ENCODE measurements around the gene GSTM2.

GSTM2 gene

DNA sequence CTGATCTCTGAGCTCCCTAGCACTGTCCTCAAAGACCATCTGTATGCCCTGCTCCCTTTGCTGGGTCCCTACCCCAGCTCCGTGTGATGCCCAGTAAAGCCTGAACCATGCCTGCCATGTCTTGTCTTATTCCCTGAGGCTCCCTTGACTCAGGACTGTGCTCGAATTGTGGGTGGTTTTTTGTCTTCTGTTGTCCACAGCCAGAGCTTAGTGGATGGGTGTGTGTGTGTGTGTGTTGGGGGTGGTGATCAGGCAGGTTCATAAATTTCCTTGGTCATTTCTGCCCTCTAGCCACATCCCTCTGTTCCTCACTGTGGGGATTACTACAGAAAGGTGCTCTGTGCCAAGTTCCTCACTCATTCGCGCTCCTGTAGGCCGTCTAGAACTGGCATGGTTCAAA, 49.9 kb downstream of the GSTM2 start:
- peaks cover 13% of the 10 kb centered on the region for H3K27me3 Mint-ChIP-seq (ENCODE audit: low read depth)
- peaks cover 25% of the 10 kb centered on the region for H3K4me1 Mint-ChIP-seq
- no peaks in the 10 kb centered on the region for H3K36me3 Mint-ChIP-seq (ENCODE audit: low read depth)
- H3K27ac Mint-ChIP-seq = peak overlapping the region in 1 of 3 experiments; percentile 18
- TF ChIP-seq, protein P1, sequence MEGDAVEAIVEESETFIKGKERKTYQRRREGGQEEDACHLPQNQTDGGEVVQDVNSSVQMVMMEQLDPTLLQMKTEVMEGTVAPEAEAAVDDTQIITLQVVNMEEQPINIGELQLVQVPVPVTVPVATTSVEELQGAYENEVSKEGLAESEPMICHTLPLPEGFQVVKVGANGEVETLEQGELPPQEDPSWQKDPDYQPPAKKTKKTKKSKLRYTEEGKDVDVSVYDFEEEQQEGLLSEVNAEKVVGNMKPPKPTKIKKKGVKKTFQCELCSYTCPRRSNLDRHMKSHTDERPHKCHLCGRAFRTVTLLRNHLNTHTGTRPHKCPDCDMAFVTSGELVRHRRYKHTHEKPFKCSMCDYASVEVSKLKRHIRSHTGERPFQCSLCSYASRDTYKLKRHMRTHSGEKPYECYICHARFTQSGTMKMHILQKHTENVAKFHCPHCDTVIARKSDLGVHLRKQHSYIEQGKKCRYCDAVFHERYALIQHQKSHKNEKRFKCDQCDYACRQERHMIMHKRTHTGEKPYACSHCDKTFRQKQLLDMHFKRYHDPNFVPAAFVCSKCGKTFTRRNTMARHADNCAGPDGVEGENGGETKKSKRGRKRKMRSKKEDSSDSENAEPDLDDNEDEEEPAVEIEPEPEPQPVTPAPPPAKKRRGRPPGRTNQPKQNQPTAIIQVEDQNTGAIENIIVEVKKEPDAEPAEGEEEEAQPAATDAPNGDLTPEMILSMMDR (IDR thresholded peaks at IDR 0.05; ENCODE audit: unreplicated experiment in 3 of 3) = no peak
- H3K9me3 Mint-ChIP-seq = peaks cover 4% of the 10 kb centered on the region
- H3K4me3 Mint-ChIP-seq = no peak overlapping the region

GRCh38 chr1:109718495-109718894, 50.6 kb downstream of the GSTM2 start:
- Mint-ChIP-seq H3K27me3 (ENCODE audit: low read depth) (peaks cover 13% of the 10 kb centered on the region), H3K4me1 (peaks cover 25% of the 10 kb centered on the region), H3K9me3 (peaks cover 4% of the 10 kb centered on the region), H3K36me3 (ENCODE audit: low read depth) (no peaks in the 10 kb centered on the region), H3K4me3 (no peak overlapping the region), H3K27ac (peak overlapping the region in 1 of 3 experiments; percentile 58)
- TF ChIP-seq, protein P1 (IDR thresholded peaks at IDR 0.05; ENCODE audit: unreplicated experiment in 3 of 3) = no peak

GRCh38 chr1:109719337-109719837, 51.5 kb downstream of the GSTM2 start:
- H3K9me3 Mint-ChIP-seq = peaks cover 1% of the 10 kb centered on the region
- no peak overlapping the region for H3K4me3 Mint-ChIP-seq
- H3K27me3 Mint-ChIP-seq (ENCODE audit: low read depth) = peaks cover 7% of the 10 kb centered on the region
- peaks cover 21% of the 10 kb centered on the region for H3K4me1 Mint-ChIP-seq
- TF ChIP-seq, protein P1 (IDR thresholded peaks at IDR 0.05; ENCODE audit: unreplicated experiment in 3 of 3) = no peak
- H3K36me3 Mint-ChIP-seq (ENCODE audit: low read depth) = no peaks in the 10 kb centered on the region
- no peak overlapping the region for H3K27ac Mint-ChIP-seq

- no peaks in the 10 kb centered on the region for H3K9me3 Mint-ChIP-seq
- H3K27ac Mint-ChIP-seq = no peak overlapping the region
- TF ChIP-seq, protein P1 (IDR thresholded peaks at IDR 0.05; ENCODE audit: unreplicated experiment in 3 of 3) = no peak
- peaks cover 5% of the 10 kb centered on the region for H3K27me3 Mint-ChIP-seq (ENCODE audit: low read depth)
- H3K4me3 Mint-ChIP-seq = no peak overlapping the region
- H3K36me3 Mint-ChIP-seq (ENCODE audit: low read depth) = no peaks in the 10 kb centered on the region
- peaks cover 18% of the 10 kb centered on the region for H3K4me1 Mint-ChIP-seq
Observed at GRCh38 chr1:109721042-109721441, 53.2 kb downstream of the GSTM2 start.

- peaks cover 5% of the 10 kb centered on the region for H3K27me3 Mint-ChIP-seq (ENCODE audit: low read depth)
- TF ChIP-seq, protein P1 (IDR thresholded peaks at IDR 0.05; ENCODE audit: unreplicated experiment in 3 of 3) = no peak
- no peak overlapping the region for H3K4me3 Mint-ChIP-seq
- H3K36me3 Mint-ChIP-seq (ENCODE audit: low read depth) = no peaks in the 10 kb centered on the region
- peaks cover 20% of the 10 kb centered on the region for H3K4me1 Mint-ChIP-seq
- H3K9me3 Mint-ChIP-seq = no peaks in the 10 kb centered on the region
- H3K27ac Mint-ChIP-seq = no peak overlapping the region
Observed at GRCh38 chr1:109721971-109722370, 54.1 kb downstream of the GSTM2 start.

DNA sequence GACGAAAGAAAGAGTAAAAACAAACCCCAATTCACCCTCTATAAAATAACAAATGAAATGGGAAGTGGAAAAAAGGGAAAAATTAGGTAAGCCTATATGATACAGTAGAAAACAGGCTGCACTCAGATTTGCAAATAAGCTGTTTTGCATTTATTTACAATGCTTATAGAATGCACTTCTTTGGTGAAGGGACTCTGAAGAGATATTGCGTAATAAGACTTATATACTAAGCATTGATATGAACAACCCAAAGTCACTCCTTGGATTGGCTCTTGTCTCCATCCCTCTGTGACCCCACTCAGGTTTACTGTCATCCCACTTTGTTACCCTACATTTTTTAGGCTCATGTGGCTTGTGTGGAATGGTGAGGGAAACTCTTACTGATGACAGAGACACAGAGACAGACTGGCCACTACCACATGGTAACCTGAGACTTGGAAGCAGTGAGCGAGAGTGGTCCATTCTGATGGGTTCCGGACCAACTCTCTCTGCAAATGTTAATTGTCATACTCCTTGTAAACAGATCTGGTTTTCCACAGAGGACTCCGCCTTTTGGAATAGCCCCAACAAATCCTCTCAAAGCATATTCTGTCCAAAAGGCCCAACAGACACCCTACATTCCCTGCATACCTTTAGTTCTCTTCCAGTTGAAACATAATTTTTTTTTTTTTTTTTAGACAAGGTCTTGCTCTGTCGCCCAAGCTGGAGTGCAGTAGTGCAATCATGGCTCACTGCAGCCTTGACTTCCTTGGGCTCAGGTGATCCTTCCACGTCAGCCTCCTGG, 55.2 kb downstream of the GSTM2 start:
- Mint-ChIP-seq H3K36me3 (ENCODE audit: low read depth) (no peaks in the 10 kb centered on the region), H3K27ac (no peak overlapping the region), H3K9me3 (no peaks in the 10 kb centered on the region), H3K4me1 (peaks cover 15% of the 10 kb centered on the region), H3K27me3 (ENCODE audit: low read depth) (no peaks in the 10 kb centered on the region), H3K4me3 (no peak overlapping the region)
- TF ChIP-seq, protein P1 (IDR thresholded peaks at IDR 0.05; ENCODE audit: unreplicated experiment in 3 of 3) = no peak

All from nephron (organoid).